CD4-positive, alpha-beta T cell treated with Interleukin-12 subunit alpha and Interleukin-12 subunit beta, for 1 hour (primary cell): ENCODE data around the gene LRRC8E.

Source experiments
- DNase-seq: peaks from one replicate; pipeline ENCODE4 v3.0.0-alpha.2; 2020

The LRRC8E gene

DNA sequence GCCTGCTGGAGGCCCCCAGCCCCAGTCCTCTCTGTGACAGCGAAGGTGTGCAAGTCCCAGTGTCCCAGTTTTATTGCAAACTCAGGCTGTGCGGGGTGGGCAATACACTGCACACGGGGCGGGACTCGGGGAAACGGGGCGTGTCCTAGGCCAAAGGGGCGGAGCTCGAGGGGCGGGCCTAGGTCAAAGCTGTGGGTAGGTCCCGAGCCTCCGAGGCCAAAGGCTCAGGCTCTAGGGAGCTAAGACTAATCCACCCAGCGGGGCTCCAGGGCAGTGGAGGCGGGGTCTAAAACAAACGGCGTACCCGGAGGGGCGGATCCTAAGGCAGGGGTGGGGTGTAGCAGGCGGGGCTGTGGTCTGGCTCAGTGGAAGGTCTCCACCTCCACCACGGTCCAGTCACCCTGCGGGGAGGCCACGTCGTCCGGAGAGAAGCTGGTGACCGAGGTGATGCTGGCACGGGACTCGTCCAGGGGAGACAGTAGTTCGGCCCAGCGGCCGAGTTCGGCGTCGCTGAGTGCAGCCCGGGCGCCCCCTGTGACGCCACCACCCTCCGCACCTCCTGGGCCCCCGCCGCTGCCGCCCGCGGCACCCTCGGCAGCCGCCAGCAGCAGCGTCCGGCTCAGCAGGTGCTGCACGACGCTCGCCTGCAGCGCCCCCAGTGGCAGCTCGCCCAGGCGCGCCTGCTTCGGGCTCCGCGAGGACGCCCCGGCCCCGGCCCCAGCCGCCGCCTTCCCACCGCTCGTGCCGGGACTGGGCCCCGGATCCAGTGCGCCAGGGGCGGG is 19.4 kb upstream of the LRRC8E start:
- DNase-seq = peak; percentile 89

DNA sequence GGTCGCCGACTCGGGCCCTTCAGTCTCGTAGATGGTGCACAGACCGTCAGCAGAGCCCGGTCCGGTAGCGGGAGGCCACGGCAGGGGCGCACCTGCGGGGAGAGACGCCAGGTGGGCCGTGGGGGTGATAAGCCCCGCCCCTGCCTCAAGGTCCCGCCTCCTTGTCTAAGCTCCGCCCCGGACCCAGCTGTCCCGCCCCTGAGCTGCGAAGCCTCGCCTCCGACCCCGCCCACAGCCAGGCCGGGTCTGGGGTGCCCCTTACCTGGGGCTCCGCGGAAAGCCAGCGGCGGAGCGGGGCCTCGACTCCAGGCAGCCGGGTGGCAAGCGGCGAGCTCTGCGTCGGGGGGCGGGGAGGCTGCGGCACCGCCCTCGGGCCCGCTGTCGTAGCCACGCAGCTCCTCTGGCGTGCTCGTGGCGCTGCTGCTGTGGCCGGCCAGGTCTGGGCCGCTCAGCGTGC is 18.8 kb upstream of the LRRC8E start:
- peak; percentile 86 for DNase-seq

DNA sequence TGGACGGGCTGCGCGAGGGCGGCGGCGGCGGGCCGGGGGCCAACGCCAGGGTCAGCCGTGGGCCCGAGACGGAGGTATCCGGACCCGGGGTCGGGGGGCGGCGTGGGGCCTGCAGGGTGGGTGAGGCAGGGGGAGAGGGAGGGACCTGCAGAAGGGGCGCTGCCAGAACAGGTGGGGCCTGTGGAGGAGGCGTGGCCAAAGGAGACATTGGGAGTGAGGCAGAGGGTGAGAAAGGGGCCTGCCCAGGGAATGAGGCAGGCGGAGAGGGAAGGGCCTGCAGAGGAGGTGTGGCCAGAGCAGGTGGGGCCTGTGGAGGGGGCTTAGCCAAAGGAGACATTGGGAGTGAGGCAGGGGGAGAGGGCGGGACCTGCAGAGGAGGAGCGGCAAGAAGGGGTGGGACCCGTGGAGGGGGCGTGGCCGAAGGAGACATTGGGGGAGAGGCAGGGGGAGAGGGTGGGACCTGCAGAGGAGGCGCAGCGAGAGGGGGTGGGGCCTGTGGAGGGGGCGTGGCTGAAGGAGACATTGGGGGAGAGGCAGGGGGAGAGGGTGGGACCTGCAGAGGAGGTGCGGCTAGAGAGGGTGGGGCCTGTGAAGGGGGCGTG is 18.3 kb upstream of the LRRC8E start:
- DNase-seq = peak; percentile 64

- DNase-seq = peak; percentile 54
Measured at GRCh38 chr19:7870571-7871436, 17.5 kb upstream of the LRRC8E start.

GRCh38 chr19:7871437-7872305 is 16.6 kb upstream of the LRRC8E start:
- peak; percentile 89 for DNase-seq

DNA sequence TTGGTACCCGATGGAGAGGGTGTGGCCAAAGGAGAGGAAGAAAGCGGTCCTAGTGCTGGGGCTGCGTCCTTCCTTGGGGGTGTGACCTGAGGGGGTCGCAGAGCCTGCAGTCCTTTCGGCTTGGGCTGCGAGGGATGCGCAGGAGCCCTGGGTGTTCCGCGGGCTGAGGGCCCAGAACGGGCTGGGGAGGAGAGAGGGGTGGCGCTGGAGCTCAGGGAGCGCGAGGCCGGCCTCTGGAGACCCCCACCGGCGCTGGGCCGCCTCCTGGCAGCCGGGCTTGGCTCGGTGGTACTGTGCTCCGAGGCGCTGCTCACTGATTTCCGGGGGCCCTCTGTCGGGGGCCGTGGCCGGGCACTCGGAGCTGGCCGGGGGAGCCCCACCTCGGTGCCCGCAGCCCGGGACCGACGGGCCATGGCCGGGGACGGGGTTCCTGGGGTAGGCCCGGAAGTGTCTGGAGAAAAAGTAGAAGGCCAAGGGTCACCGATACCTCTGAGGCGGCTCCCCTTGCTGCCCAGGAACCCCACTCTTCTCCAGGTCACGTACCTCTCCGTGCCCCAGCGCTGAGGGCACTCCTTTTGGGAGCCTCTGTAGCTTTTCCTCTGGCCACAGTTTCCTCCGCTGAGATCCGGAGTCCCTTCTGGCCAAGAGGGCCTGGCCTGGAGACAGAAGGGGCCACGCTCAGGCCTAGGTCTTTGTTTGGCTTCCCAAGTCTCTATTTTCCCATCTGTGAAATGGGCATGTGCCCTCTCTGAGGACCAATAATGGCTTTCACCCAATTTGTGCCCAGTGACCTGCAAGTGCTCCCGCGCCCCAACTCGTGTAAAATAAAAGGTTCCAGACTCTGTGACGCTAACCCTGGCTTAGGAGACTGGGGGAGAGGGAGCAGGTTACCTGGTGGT is 15.8 kb upstream of the LRRC8E start:
- no peak for DNase-seq

DNA sequence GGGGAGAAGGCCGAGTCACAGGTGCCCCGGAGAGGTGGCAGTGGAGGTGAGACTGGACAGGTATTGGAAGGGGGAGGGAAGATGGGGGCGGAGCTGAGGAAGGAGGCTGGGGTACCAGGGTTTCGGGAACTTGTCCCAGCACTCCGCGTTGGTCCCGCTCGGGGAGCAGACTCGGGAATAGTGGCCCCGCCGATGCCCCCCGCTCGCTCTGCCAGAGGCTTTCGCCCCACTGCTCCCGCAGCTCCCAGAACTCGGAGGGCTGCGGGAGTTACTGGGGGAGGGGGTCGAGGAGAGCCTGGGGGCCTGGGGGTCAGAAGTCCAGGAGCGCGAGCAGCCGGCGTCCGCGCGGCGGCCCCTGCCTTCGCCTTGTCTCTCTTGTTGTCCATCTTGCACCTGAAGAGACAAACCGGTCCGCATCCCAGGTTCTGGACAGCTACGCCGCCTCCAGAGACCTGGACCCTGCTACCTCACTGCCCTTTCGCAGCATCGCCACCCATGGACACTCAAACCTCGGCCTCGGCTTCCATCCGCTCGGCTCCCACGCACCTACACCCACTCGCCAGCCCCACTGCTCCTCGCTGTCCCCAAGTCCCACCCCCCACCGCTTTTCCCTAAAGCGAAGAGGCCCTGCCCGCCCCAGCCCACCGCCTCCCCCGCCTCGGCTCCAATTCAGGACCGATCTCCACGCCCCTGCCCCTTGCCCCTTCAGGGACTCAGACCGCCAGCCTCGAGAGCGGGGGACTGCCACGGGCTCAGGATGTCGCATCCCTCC is 14.8 kb upstream of the LRRC8E start:
- no peak for DNase-seq

DNA sequence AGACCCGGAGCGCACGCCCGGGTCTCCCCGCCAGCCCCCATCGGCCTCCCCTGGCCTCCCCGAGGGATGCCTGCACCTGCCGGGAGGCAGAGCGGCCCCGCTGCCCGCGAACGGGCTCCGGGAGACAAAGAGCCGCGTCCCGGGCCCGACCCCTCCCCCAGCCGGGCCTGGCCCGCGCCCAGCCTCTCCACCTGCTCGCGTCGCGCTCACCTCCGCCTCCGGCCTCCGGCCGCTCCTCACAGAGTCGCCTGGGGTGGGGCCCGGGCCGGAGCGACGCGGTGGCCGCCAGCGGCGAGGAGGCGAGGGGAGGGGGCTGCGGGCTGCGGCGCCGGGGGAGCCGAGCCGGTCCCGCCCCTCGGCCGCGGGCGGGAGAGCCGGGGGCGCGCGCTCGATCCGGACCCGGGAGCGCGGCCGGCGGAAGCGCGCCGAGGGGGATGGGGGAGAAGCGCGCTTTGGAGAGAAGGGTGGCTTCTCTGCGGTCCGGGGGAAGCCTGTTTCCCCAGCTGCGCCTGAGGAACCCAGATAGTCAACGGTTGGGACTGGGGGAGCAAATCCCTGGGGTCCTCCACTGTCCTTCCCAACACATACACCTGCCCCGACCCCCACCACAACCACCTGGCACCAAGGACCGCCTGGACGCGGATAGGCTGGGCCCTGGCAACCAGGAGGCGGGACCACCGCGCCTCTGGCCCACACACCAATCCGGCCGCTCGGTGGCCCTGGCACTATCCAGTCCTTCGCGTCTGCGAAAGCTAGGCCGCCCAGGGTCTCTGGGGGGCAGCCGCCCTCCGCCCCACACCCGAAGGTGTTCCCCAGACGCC is 14.0 kb upstream of the LRRC8E start, which contains the start of gene PRR36:
TSS of gene PRR36 (minus strand) at position 315 of the 821 bp plus-strand sequence. CDS start 701 bp downstream, outside the sequence.
- no peak for DNase-seq

DNA sequence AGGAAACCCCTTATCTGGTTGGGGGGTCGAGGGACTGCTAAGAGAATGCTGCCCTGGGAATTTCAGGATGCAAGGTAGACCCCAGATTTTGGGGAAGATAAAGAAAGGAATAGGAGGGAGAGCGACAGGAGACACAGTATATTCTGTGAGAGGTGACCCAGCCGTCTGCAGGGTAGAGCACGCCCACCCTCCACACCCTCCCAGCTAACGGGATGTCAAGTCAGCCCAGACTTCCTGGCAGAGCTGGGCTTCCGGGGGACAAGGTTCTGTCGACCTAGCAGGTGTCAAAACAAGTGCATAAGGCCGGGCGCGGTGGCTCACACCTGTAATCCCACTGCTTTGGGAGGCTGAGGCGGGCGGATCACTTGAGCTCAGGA is 13.4 kb upstream of the LRRC8E start:
- DNase-seq = no peak

DNA sequence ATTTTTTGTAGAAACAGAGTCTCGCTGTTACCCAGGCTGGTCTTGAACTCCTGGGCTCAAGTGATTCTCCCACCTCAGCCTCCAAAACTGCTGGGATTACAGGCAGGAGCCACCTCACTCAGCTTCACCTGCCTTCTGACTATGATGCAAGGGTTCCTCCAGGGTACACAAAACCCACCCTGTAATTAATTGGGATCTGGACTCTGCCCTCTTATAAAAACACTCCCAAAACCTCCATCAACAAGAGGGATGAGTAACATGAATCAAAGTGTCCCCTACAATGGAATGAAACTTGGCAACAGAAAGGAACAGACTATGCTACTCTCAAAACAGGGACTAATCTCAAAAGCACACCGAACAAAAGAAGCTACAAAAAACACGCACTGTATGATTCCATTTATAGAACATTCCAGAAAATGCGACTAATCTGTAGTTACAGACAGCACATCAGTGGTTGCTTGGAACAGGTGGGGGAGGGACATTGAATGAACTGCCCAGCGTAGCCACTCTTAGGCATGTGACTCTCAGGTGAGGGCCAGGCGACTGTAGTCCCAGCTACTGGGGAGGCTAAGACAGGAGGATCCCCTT is 11.0 kb upstream of the LRRC8E start:
- DNase-seq = no peak

DNA sequence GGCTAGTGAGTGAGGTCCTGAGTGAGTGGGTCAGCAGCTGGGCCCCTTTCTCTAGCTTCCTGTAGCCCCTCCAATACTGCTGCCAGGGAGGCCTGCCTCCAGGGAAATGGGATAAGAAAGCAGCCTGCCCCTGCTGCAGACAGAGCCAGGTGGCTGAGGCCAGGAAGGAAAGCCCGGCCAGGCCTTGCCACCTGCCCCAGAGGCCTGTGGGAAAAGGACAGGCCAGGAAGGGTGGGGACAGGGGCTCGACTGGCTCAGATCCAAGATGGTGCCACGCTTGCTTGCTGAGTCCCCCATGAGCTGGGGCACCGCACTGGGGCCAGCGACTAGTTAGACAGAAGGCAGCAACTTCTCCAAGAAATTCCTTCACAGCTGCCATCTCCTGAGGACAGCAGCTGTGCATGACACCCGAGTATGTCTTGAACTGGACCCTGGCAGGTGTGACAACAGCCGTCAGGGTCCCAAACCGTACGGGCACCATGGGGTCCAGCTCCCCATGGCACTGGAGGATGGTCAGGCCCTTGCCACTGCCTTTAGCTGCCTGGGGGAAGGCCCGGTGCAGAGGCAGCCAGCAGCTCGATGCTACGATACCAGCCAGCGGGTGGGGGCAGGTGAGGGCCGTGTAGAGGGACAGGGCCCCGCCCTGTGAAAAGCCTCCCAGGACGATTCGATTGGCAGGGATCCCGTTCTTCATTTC is 9.1 kb upstream of the LRRC8E start:
- DNase-seq = no peak

DNA sequence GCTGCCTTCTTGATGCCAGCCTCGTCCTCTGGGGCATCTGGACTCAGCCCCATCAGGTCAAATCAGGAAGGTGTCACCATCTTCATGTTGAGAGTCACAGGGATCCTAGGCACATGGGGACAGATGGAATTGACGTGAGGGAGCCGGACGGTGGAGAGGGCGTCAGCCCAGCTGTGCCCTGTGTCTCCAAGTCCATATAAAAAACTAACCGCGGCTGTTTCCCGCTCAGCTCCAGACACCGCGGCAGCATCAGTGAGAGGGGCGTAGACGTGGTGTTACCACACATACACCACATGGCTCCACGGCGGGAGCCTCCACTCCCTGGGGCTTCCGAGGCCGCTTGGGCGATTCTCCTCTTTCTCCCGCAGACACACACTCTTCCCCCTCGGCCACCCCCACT is 8.5 kb upstream of the LRRC8E start:
- no peak for DNase-seq

DNA sequence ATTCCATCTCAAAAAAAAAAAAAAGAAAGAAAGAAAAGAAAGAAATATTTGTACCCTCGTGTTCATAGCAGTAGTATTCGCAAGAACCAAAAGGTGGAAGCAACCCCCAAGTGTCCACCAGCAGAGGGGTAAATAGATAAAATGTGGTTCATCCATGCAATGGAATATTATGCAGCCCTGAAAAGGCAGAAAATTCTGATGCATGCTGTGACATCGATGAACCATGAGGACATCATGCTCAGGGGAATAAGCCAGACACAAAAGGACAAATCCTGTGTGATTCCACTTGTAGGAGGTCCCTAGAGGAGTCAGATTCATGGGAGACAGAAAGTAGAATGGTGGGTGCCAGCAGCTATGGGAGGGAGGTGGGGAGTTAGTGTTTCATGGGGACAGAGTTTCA is 6.4 kb upstream of the LRRC8E start:
- no peak for DNase-seq

- no peak for DNase-seq
Measured at GRCh38 chr19:7883105-7883504, 5.2 kb upstream of the LRRC8E start.

GRCh38 chr19:7883796-7884570 is 4.3 kb upstream of the LRRC8E start:
- DNase-seq = no peak

GRCh38 chr19:7885818-7886217 is 2.5 kb upstream of the LRRC8E start:
- DNase-seq = no peak

GRCh38 chr19:7887408-7888144 is 734 bp upstream of the LRRC8E start:
- no peak for DNase-seq
